OCI-LY1 (cell line): ENCODE results near the gene ZFHX3.

ENCODE experiments used
- H2AFZ ChIP-seq: fragments of 200-600 bp; sonication (generic), shearing (Covaris generic); 2 replicates; pipeline ENCODE4 v1.6.0; 2014; ENCODE audit warnings: antibody characterized with exemption, mild to moderate bottlenecking, low read length
- H3F3A ChIP-seq: fragments of 200-600 bp; sonication (generic), shearing (Covaris generic); 2 replicates; pipeline ENCODE4 v1.6.0; 2014; ENCODE audit warnings: mild to moderate bottlenecking, antibody characterized with exemption, low read length, moderate library complexity; ENCODE audit not compliant: insufficient read depth
- H3K27ac ChIP-seq: fragments of 200-600 bp; sonication (generic); 2 replicates; pipeline ENCODE4 v1.5.1; 2014; ENCODE audit warnings: low read length, mixed run types, mild to moderate bottlenecking, low read depth; ENCODE audit not compliant: poor library complexity, severe bottlenecking
- H3K27me3 ChIP-seq: fragments of 200-600 bp; sonication (generic); 2 replicates; pipeline ENCODE4 v1.6.0; 2014; ENCODE audit warnings: antibody characterized with exemption, mild to moderate bottlenecking, low read length, moderate library complexity; ENCODE audit not compliant: insufficient read depth
- H3K36me3 ChIP-seq: fragments of 200-600 bp; sonication (generic); 2 replicates; pipeline ENCODE4 v1.6.1; 2014; ENCODE audit warnings: mild to moderate bottlenecking, antibody characterized with exemption, low read length, moderate library complexity, mixed read lengths; ENCODE audit not compliant: insufficient read depth
- H3K4me1 ChIP-seq: fragments of 200-600 bp; sonication (generic); 2 replicates; pipeline ENCODE4 v1.5.1; 2014; ENCODE audit warnings: mild to moderate bottlenecking, low read length, moderate library complexity; ENCODE audit not compliant: insufficient read depth, severe bottlenecking
- H3K4me2 ChIP-seq: fragments of 200-600 bp; sonication (generic), shearing (Covaris generic); 2 replicates; pipeline ENCODE4 v1.6.1; 2014; ENCODE audit warnings: low read length
- H3K4me3 ChIP-seq: fragments of 200-600 bp; sonication (generic); 2 replicates; pipeline ENCODE4 v1.5.1; 2014; ENCODE audit warnings: low read length, low read depth, mild to moderate bottlenecking, mixed read lengths; ENCODE audit not compliant: poor library complexity, severe bottlenecking
- H3K79me2 ChIP-seq: fragments of 200-600 bp; shearing (Covaris generic); 2 replicates; pipeline ENCODE4 v1.6.1; 2016; ENCODE audit warnings: mixed run types, low read length, mixed read lengths; ENCODE audit not compliant: insufficient read depth
- H3K9ac ChIP-seq: fragments of 200-600 bp; sonication (generic), shearing (Covaris generic); 2 replicates; pipeline ENCODE4 v1.6.1; 2014; ENCODE audit warnings: mild to moderate bottlenecking, low read length, mixed read lengths
- H3K9me2 ChIP-seq: fragments of 200-600 bp; sonication (generic), shearing (Covaris generic); 2 replicates; pipeline ENCODE4 v1.6.1; 2014; ENCODE audit warnings: low read depth, mild to moderate bottlenecking, low read length, mixed read lengths
- H3K9me3 ChIP-seq: fragments of 200-600 bp; shearing (Covaris generic); 2 replicates; pipeline ENCODE4 v1.6.1; 2014; ENCODE audit warnings: low read length, mixed read lengths
- H4K20me1 ChIP-seq: fragments of 200-600 bp; sonication (generic), shearing (Covaris generic); 2 replicates; pipeline ENCODE4 v1.6.0; 2016; ENCODE audit warnings: mild to moderate bottlenecking, low read length; ENCODE audit not compliant: insufficient read depth
- CTCF ChIP-seq: fragments of 200-600 bp; sonication (generic), shearing (Covaris generic); IDR thresholded peaks from 2 replicates; pipeline ENCODE4 v1.5.1; 2017; ENCODE audit warnings: mild to moderate bottlenecking, antibody characterized with exemption, low read length, moderate library complexity, mixed read lengths
- EZH2 ChIP-seq: fragments of 200-600 bp; sonication (generic), shearing (Covaris generic); IDR thresholded peaks from 2 replicates; pipeline ENCODE4 v1.8.0; 2017; ENCODE audit warnings: borderline replicate concordance, mixed run types, mild to moderate bottlenecking, antibody characterized with exemption, low read length, moderate library complexity, mixed read lengths

ZFHX3 gene

DNA sequence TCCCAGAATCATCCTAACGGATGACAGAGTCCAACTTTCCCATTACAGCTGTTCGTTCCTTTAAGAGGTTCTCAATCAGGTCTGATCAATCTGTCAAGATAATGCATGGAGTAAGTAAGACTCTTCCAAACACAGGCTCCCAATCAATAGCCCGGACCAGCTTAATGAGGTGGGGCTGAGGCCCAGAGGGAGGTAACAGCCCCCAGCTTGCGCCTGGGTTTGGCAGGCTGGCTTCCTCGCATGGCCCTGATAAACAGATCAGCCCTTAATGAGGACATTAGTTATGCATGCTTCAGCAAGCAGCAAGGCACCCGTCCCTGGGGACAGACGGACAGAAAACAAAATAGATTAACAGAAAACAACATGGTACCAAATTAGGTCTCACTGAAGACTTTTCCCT, 145.7 kb downstream of the ZFHX3 start:
- no peak for TF ChIP-seq CTCF
- no peak for TF ChIP-seq EZH2
- Histone ChIP-seq H3K9me2 (no peaks in the 10 kb centered on the region), H3K27me3 (no peaks in the 10 kb centered on the region), H3K27ac (no peak overlapping the region), H3K4me2 (no peak overlapping the region), H3K36me3 (no peaks in the 10 kb centered on the region), H3K79me2 (no peaks in the 10 kb centered on the region), H3K9me3 (no peaks in the 10 kb centered on the region), H3K4me1 (no peaks in the 10 kb centered on the region), H4K20me1 (no peaks in the 10 kb centered on the region), H3F3A (no peaks in the 10 kb centered on the region), H3K4me3 (no peak overlapping the region), H2AFZ (no peak overlapping the region), H3K9ac (no peak overlapping the region)

DNA sequence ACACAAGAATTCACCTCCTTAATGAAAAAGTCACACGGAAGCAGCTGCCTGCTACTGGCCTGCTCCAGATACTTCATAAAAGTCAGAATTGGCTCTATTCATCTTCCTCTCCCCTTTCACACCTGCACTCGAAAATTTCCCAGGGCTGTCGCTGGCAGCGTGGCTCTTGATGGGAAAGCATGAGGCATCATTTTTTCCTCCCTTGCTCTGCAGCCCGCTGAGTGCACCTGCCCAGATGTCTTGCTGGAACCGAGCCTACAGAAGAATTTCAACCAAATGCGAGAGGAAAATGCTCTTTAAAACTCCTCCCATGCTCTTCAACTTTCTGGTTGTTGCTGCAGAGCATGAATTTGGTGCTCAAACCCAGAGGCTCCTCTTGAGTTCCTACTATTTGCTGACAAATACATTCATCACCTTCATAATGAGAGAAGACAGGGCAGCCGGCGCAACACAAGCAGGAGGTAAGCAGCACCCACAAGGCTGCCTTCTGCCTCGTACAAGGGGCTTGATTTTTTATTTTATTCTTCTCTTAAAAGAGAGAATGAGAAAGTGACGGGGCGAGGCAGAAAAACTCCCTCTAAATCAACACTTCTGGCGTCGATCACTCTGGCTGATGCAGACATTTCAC, 146.8 kb downstream of the ZFHX3 start:
- no peaks in the 10 kb centered on the region for H3K4me1 ChIP-seq
- no peak for TF ChIP-seq EZH2
- TF ChIP-seq CTCF, result no peak
- H3K36me3 ChIP-seq, result no peaks in the 10 kb centered on the region
- H3K9ac ChIP-seq, result no peak overlapping the region
- no peaks in the 10 kb centered on the region for H3K27me3 ChIP-seq
- no peaks in the 10 kb centered on the region for H3F3A ChIP-seq
- H2AFZ ChIP-seq, result no peak overlapping the region
- H3K9me2 ChIP-seq, result no peaks in the 10 kb centered on the region
- H4K20me1 ChIP-seq, result no peaks in the 10 kb centered on the region
- no peak overlapping the region for H3K4me2 ChIP-seq
- H3K79me2 ChIP-seq, result no peaks in the 10 kb centered on the region
- no peak overlapping the region for H3K4me3 ChIP-seq
- no peak overlapping the region for H3K27ac ChIP-seq
- H3K9me3 ChIP-seq, result no peaks in the 10 kb centered on the region

DNA sequence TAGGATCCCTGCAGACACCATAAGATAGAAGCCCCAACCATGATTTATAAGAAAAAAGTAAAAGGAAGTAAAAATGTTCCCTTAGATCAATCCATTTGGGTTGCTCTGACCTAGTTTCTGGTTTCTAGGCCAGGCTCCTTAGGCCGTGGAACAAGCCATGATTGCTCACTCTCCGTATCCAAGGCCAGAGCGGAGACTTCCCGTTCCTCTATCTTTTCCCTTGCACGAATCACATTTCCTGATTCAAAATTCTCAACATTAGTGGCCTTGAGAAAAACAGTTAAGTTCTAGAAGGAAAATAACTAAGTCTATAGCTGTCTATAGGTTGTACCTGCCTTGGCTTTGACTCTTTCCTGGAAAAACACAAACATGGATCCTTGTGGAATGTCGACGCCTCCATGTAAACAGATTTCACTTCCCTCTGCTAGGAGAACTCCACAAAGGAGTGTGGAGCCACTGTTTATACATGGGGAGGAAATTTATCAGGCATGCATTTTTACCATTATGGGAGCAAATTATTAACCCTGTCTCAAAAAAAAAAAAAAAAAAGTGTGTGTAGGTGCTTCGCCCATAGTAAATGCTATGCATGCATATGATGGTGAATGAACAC, 149.6 kb downstream of the ZFHX3 start:
- Histone ChIP-seq H3K4me3 (no peak overlapping the region), H3K27ac (no peak overlapping the region), H3K27me3 (no peaks in the 10 kb centered on the region), H3K9me3 (no peaks in the 10 kb centered on the region), H3K4me1 (no peaks in the 10 kb centered on the region), H3K36me3 (no peaks in the 10 kb centered on the region), H4K20me1 (no peaks in the 10 kb centered on the region), H3K9ac (no peak overlapping the region), H2AFZ (no peak overlapping the region), H3K79me2 (no peaks in the 10 kb centered on the region), H3K9me2 (no peaks in the 10 kb centered on the region), H3K4me2 (no peak overlapping the region), H3F3A (no peaks in the 10 kb centered on the region)
- TF ChIP-seq CTCF (no peak), EZH2 (no peak)
